Suprapubic skin (tissue), 4 donors: ENCODE data around the gene BCAM.

Experiments
- EP300 ChIP-seq: sonication (generic); formaldehyde crosslinking; IDR thresholded peaks from one replicate; pipeline ENCODE4 v1.6.1; 2017; ENCODE audit warnings: antibody characterized with exemption
- POLR2AphosphoS5 ChIP-seq, 3 donors: sonication (generic); formaldehyde crosslinking; IDR thresholded peaks; one replicate each; pipeline ENCODE4 v1.6.1; 2017; ENCODE audit warnings: antibody characterized with exemption in 3 of 3
- TF ChIP-seq, protein P1 (sequence below), 2 donors: fragments of 200-600 bp in 1 of 2; fragments of 450-650 bp in 1 of 2; sonication (generic) in 1 of 2; IDR thresholded peaks; one replicate each; pipeline ENCODE4 v1.5.1; 2016 to 2019; ENCODE audit warnings: antibody characterized with exemption in 2 of 2, mild to moderate bottlenecking in 1 of 2, moderate library complexity in 1 of 2

DNA sequence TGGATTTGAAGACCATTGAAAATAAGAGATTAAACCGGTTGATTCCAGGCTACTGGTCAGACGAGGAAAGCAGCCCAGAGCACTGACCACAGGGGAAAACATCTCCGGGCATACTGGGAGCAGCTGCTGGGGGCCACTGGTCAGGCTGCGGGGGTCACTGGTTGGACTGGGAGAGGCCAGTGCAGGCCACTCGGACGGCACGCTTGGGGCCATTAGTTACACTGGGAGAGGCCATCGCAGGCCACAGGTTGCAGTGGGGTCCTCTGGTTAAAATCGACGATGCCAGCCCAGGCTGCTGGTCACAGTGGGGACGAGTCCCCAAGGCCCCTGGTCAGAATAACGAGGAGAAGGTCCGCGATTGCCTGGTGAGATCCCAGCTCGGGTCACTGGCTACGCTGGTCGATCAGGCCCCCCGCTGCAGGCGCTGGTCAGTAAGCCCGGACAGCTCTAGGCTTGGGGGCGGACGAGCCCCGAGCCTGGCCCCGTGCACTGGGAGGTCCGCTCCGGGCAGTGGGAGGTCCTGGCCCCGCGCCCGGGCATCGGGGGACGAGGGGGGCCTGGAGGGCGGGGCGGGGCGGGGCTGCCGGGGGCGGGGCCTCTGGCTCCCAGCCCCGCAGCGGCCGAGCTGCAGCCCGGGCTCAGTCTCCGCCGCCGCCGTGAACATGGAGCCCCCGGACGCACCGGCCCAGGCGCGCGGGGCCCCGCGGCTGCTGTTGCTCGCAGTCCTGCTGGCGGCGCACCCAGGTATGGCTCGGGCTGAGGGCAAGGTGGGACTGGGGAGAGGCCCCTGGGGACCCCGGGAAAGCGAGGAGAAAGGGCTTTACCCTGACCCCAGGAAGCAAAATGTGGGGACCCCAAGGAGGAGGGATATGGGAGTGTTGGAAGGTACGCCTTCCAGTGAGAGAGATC, at the start of gene BCAM:
- TF ChIP-seq POLR2AphosphoS5 (IDR thresholded peaks at IDR 0.05) (no peak), EP300 (no peak)
- TF ChIP-seq, protein P1, sequence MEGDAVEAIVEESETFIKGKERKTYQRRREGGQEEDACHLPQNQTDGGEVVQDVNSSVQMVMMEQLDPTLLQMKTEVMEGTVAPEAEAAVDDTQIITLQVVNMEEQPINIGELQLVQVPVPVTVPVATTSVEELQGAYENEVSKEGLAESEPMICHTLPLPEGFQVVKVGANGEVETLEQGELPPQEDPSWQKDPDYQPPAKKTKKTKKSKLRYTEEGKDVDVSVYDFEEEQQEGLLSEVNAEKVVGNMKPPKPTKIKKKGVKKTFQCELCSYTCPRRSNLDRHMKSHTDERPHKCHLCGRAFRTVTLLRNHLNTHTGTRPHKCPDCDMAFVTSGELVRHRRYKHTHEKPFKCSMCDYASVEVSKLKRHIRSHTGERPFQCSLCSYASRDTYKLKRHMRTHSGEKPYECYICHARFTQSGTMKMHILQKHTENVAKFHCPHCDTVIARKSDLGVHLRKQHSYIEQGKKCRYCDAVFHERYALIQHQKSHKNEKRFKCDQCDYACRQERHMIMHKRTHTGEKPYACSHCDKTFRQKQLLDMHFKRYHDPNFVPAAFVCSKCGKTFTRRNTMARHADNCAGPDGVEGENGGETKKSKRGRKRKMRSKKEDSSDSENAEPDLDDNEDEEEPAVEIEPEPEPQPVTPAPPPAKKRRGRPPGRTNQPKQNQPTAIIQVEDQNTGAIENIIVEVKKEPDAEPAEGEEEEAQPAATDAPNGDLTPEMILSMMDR (IDR thresholded peaks at IDR 0.05) = no peak
